ENCODE results near the gene KCNJ9.

DNA sequence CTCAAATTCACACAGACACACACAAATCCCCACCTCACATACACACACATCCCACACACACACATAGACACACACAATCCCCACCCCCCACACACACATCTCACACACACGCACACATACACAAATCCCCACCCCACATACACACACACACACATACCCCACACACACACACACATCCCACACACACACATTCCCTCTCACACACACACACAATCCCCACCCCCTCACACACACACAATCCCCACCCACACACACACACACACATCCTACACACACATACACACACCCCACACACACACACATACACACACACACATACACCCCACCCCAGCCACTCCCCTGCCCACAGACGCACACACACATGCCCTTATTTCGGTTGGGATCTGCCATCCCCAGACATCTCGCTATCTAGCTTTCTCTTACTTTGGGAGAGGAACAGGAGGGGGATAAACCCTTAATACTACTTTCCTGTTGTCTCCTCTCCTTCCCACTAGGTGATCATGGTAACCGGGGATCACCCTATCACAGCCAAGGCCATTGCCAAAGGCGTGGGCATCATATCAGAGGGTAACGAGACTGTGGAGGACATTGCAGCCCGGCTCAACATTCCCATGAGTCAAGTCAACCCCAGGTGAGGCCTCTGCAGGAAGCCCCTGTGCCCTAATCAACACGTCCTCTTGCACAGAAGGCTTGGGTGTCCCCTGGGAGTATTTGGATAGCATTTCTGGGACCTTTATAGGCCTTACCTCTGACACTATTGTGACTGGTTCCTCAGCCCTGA is 52.8 kb downstream of the KCNJ9 start:
- TF ChIP-seq, protein P1, sequence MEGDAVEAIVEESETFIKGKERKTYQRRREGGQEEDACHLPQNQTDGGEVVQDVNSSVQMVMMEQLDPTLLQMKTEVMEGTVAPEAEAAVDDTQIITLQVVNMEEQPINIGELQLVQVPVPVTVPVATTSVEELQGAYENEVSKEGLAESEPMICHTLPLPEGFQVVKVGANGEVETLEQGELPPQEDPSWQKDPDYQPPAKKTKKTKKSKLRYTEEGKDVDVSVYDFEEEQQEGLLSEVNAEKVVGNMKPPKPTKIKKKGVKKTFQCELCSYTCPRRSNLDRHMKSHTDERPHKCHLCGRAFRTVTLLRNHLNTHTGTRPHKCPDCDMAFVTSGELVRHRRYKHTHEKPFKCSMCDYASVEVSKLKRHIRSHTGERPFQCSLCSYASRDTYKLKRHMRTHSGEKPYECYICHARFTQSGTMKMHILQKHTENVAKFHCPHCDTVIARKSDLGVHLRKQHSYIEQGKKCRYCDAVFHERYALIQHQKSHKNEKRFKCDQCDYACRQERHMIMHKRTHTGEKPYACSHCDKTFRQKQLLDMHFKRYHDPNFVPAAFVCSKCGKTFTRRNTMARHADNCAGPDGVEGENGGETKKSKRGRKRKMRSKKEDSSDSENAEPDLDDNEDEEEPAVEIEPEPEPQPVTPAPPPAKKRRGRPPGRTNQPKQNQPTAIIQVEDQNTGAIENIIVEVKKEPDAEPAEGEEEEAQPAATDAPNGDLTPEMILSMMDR (IDR thresholded peaks at IDR 0.05; ENCODE audit: low read length): no peak
- no peak for TF ChIP-seq EZH2phosphoT487 (IDR thresholded peaks at IDR 0.05; ENCODE audit: low read length)
